ENCODE measurements around the gene WFS1. TPM values are rescaled to one million over a fixed set of nuclear protein-coding genes. Genes with fewer than 3 reads are reported as not detected.

The WFS1 gene
- polyA plus RNA-seq, 1 of the 3 experiments (the other 2 are of a cell fraction), result 18.7 TPM

GRCh38 chr4:6331018-6331417 lies 61.4 kb downstream of the WFS1 start:
- CTCF ChIA-PET, result interaction anchor here (0.7 to 22.5 kb wide), 30 partner anchors 13 to 336 kb away, joined by 3 to 1048 read pairs (median 5); partner anchors contain the start of gene WFS1
- TF ChIP-seq CTCF (IDR thresholded peaks at IDR 0.05) (peak; percentile 56), USF1 (IDR thresholded peaks at IDR 0.05; ENCODE audit: borderline replicate concordance, low read depth) (no peak), TAF1 (IDR thresholded peaks at IDR 0.05; ENCODE audit: borderline replicate concordance, low read depth, low read length) (no peak), RAD21 (IDR thresholded peaks at IDR 0.05; ENCODE audit: low read length) (peak; percentile 40), EP300 (IDR thresholded peaks at IDR 0.05; ENCODE audit: borderline replicate concordance in 1 of 2, low read depth in 1 of 2, low read length in 1 of 2) (no peak)
- no peak for DNase-seq
- H3K79me2 ChIP-seq (ENCODE audit: insufficient read depth), result no peaks in the 10 kb centered on the region
- no peak overlapping the region for H3K27ac ChIP-seq (ENCODE audit: low read depth in 2 of 2, low read length in 1 of 2)
- no peaks in the 10 kb centered on the region for H4K20me1 ChIP-seq (ENCODE audit: insufficient read depth)
- H3K4me2 ChIP-seq, result no peak overlapping the region
- no peak overlapping the region for H3K9ac ChIP-seq
- H3K4me3 ChIP-seq (ENCODE audit: low read depth in 2 of 2, low read length in 1 of 2), result no peak overlapping the region
- no peaks in the 10 kb centered on the region for H3K36me3 ChIP-seq (replicated peaks in 1 of 2; ENCODE audit: control insufficient read depth in 1 of 2, insufficient read depth in 2 of 2, low read length in 1 of 2)
- no peaks in the 10 kb centered on the region for H3K27me3 ChIP-seq (ENCODE audit: insufficient read depth)
- WGBS (ENCODE audit: low lambda C conversion rate), result 72% methylated on average over 7 of the region's 8 CpGs
- H3K9me2 ChIP-seq, result no peaks in the 10 kb centered on the region
- no peaks in the 10 kb centered on the region for H3K9me3 ChIP-seq
- H3F3A ChIP-seq (replicated peaks; ENCODE audit: insufficient read depth), result no peaks in the 10 kb centered on the region
- POLR2A ChIA-PET, result no interaction called here
- peaks cover 0 to 3% of the 10 kb centered on the region in 2 experiments; a peak in 1 of 4 replicates for H3K4me1 ChIP-seq (ENCODE audit: control insufficient read depth in 1 of 2, insufficient read depth in 2 of 2, low read depth in 1 of 2, low read length in 1 of 2)
- no peak overlapping the region for H2AFZ ChIP-seq (ENCODE audit: low read depth)

- no peak for DNase-seq
- no peak overlapping the region for H3K4me3 ChIP-seq (ENCODE audit: low read depth in 2 of 2, low read length in 1 of 2)
- 53% methylated on average over 3 of the region's 6 CpGs for WGBS (ENCODE audit: low lambda C conversion rate)
- H3F3A ChIP-seq (replicated peaks; ENCODE audit: insufficient read depth), result no peaks in the 10 kb centered on the region
- no peak overlapping the region for H3K4me2 ChIP-seq
- CTCF ChIA-PET, result interaction anchor here (0.5 to 22.5 kb wide), 37 partner anchors 13 to 1564 kb away, joined by 3 to 1048 read pairs (median 5); partner anchors contain the start of genes PPP2R2C and WFS1
- H3K9me2 ChIP-seq, result no peaks in the 10 kb centered on the region
- H3K9ac ChIP-seq, result no peak overlapping the region
- no peak overlapping the region for H3K27ac ChIP-seq (ENCODE audit: low read depth in 2 of 2, low read length in 1 of 2)
- H3K27me3 ChIP-seq (ENCODE audit: insufficient read depth), result no peaks in the 10 kb centered on the region
- H4K20me1 ChIP-seq (ENCODE audit: insufficient read depth), result no peaks in the 10 kb centered on the region
- TF ChIP-seq FOSL2 (IDR thresholded peaks at IDR 0.05; ENCODE audit: borderline replicate concordance, low read depth), result no peak
- no peak for TF ChIP-seq MAX (IDR thresholded peaks at IDR 0.05; ENCODE audit: low read depth)
- no peak for TF ChIP-seq ELF1 (IDR thresholded peaks at IDR 0.05)
- TF ChIP-seq PBX3 (IDR thresholded peaks at IDR 0.05), result no peak
- TF ChIP-seq YY1 (IDR thresholded peaks at IDR 0.05; ENCODE audit: low read depth), result no peak
- TF ChIP-seq JUND (IDR thresholded peaks at IDR 0.05), result no peak
- TF ChIP-seq GABPA (IDR thresholded peaks at IDR 0.05; ENCODE audit: low read depth), result no peak
- no peak for TF ChIP-seq POLR2AphosphoS5 (IDR thresholded peaks at IDR 0.05; ENCODE audit: low read depth, low read length)
- no peak for TF ChIP-seq ZBTB33 (IDR thresholded peaks at IDR 0.05; ENCODE audit: borderline replicate concordance, low read depth)
- no peak for TF ChIP-seq IRF3 (IDR thresholded peaks at IDR 0.05; ENCODE audit: low read depth, low read length)
- no peak for TF ChIP-seq EP300 (IDR thresholded peaks at IDR 0.05; ENCODE audit: borderline replicate concordance in 1 of 2, low read depth in 1 of 2, low read length in 1 of 2)
- no peaks in the 10 kb centered on the region for H3K79me2 ChIP-seq (ENCODE audit: insufficient read depth)
- peaks cover 0 to 3% of the 10 kb centered on the region in 2 experiments; a peak in 1 of 4 replicates for H3K4me1 ChIP-seq (ENCODE audit: control insufficient read depth in 1 of 2, insufficient read depth in 2 of 2, low read depth in 1 of 2, low read length in 1 of 2)
- no peaks in the 10 kb centered on the region for H3K9me3 ChIP-seq
- no peak overlapping the region for H2AFZ ChIP-seq (ENCODE audit: low read depth)
- POLR2A ChIA-PET, result interaction anchor here (1.0 kb wide), 1 partner anchor 62 kb away, joined by 3 read pairs; the partner anchor contains the start of gene WFS1
- no peaks in the 10 kb centered on the region for H3K36me3 ChIP-seq (replicated peaks in 1 of 2; ENCODE audit: control insufficient read depth in 1 of 2, insufficient read depth in 2 of 2, low read length in 1 of 2)
Observed at GRCh38 chr4:6331468-6331867, 61.8 kb downstream of the WFS1 start.
